CD14-positive monocyte (primary cell): ENCODE data around the gene MTMR8. TPM values are rescaled to one million over a fixed set of nuclear protein-coding genes. Genes with fewer than 3 reads are reported as not detected.

Source experiments
- DNase-seq, 3 donors: peaks; one replicate each; pipeline ENCODE4 v3.0.0-alpha.2; 2011 to 2022
- H2AFZ ChIP-seq: 2 replicates; pipeline ENCODE4 v1.6.0; 2012; ENCODE audit warnings: mild to moderate bottlenecking, low read depth, low read length, inconsistent platforms; ENCODE audit not compliant: insufficient read depth, poor library complexity, severe bottlenecking
- H3K27ac ChIP-seq, 2 donors: 1 replicate in 1 of 2; 2 replicates in 1 of 2; pipeline ENCODE4 v1.5.1; 2012 to 2013; ENCODE audit warnings: low read length in 2 of 2, control low read depth in 1 of 2, inconsistent platforms in 1 of 2, low read depth in 1 of 2, mild to moderate bottlenecking in 1 of 2
- H3K27me3 ChIP-seq, 2 donors: one replicate each; pipeline versions ENCODE4 v1.6.0 to v1.6.1; 2011 to 2013; ENCODE audit warnings: low read length in 2 of 2; ENCODE audit not compliant: control insufficient read depth in 2 of 2, insufficient read depth in 2 of 2
- H3K36me3 ChIP-seq, 2 donors: replicated peaks in 1 of 2; 1 replicate in 1 of 2; 2 replicates in 1 of 2; pipeline versions ENCODE4 v1.5.1 to v1.6.1; 2012 to 2013; ENCODE audit warnings: low read length in 2 of 2, control low read depth in 1 of 2, inconsistent platforms in 1 of 2, mild to moderate bottlenecking in 1 of 2; ENCODE audit not compliant: insufficient read depth in 2 of 2, control insufficient read depth in 1 of 2
- H3K4me1 ChIP-seq, 2 donors: 1 replicate in 1 of 2; 2 replicates in 1 of 2; pipeline versions ENCODE4 v1.5.1 to v1.6.1; 2012 to 2013; ENCODE audit warnings: low read length in 2 of 2, control low read depth in 1 of 2, inconsistent platforms in 1 of 2, mild to moderate bottlenecking in 1 of 2, moderate library complexity in 1 of 2; ENCODE audit not compliant: insufficient read depth in 2 of 2, control insufficient read depth in 1 of 2
- H3K4me2 ChIP-seq: replicated peaks from 2 replicates; pipeline ENCODE3; 2012; ENCODE audit warnings: low read length, moderate library complexity, mild to moderate bottlenecking; ENCODE audit not compliant: poor library complexity, severe bottlenecking; ENCODE audit errors: extremely low read depth
- H3K4me3 ChIP-seq, 3 experiments: fragments of 200-600 bp in 1 of 3; sonication (generic) in 1 of 3; replicated peaks in 1 of 3; 1 replicate in 2 of 3; 2 replicates in 1 of 3; pipeline ENCODE4 v1.5.1; 2011 to 2013; ENCODE audit warnings: low read length in 3 of 3, mild to moderate bottlenecking in 3 of 3, control low read depth in 2 of 3, low read depth in 2 of 3, inconsistent platforms in 1 of 3, moderate library complexity in 1 of 3
- H3K79me2 ChIP-seq: 2 replicates; pipeline ENCODE4 v1.6.0; 2012; ENCODE audit warnings: mild to moderate bottlenecking, control low read depth, inconsistent platforms, low read length, moderate library complexity; ENCODE audit not compliant: insufficient read depth
- H3K9ac ChIP-seq: 2 replicates; pipeline ENCODE4 v1.6.0; 2017; ENCODE audit warnings: low read length, mild to moderate bottlenecking; ENCODE audit not compliant: insufficient read depth, poor library complexity, severe bottlenecking
- H3K9me3 ChIP-seq, 2 donors: replicated peaks in 1 of 2; 1 replicate in 1 of 2; 2 replicates in 1 of 2; pipeline versions ENCODE4 v1.5.1 to v1.6.1; 2012 to 2013; ENCODE audit warnings: low read length in 2 of 2, control low read depth in 1 of 2; ENCODE audit not compliant: control insufficient read depth in 1 of 2, insufficient read depth in 1 of 2
- H4K20me1 ChIP-seq: 2 replicates; pipeline ENCODE4 v1.6.0; 2012; ENCODE audit warnings: mild to moderate bottlenecking, low read length, control low read depth, moderate library complexity; ENCODE audit not compliant: insufficient read depth
- H3K27ac Mint-ChIP-seq, 7 donors: one replicate each; pipeline ENCODE4 v1.8.0; 2020; ENCODE audit warnings: mild to moderate bottlenecking in 7 of 7, mixed read lengths in 7 of 7, moderate library complexity in 6 of 7, inconsistent platforms in 2 of 7
- H3K27me3 Mint-ChIP-seq, 3 donors: one replicate each; pipeline ENCODE4 v1.8.0; 2021 to 2022; ENCODE audit warnings: low read depth in 3 of 3, mild to moderate bottlenecking in 3 of 3, mixed read lengths in 3 of 3, moderate library complexity in 3 of 3, inconsistent platforms in 1 of 3
- H3K36me3 Mint-ChIP-seq, 2 donors: one replicate each; pipeline ENCODE4 v1.8.0; 2020; ENCODE audit warnings: mixed read lengths in 2 of 2, inconsistent platforms in 1 of 2, mild to moderate bottlenecking in 1 of 2
- H3K4me1 Mint-ChIP-seq: one replicate; pipeline ENCODE4 v1.8.0; 2020; ENCODE audit warnings: mild to moderate bottlenecking, mixed read lengths
- H3K4me3 Mint-ChIP-seq, 2 donors: one replicate each; pipeline ENCODE4 v1.8.0; 2020; ENCODE audit warnings: mild to moderate bottlenecking in 2 of 2, mixed read lengths in 2 of 2, moderate library complexity in 1 of 2
- H3K9me3 Mint-ChIP-seq, 7 donors: one replicate each; pipeline ENCODE4 v1.8.0; 2020 to 2022; ENCODE audit warnings: mixed read lengths in 7 of 7, mild to moderate bottlenecking in 6 of 7, moderate library complexity in 6 of 7, inconsistent platforms in 2 of 7
- WGBS: methylation state at CpG from one replicate; pipeline ENCODE4 v1.1.5; 2013; ENCODE audit warnings: missing lambda C conversion rate; ENCODE audit not compliant: insufficient coverage; 5-methylcytosine and 5-hydroxymethylcytosine counted together
- intact Hi-C, 2 donors: fragments of 100-400 bp; cut with micrococcal nuclease; formaldehyde crosslinking; loops; one replicate each; pipeline versions ENCODE4 v1.15.0 to v1.15.1; 2023
- polyA plus RNA-seq, 3 donors: library from polyadenylated mRNA; depleted of rRNA in 1 of 3; unstranded in 2 of 3; stranded (reverse) in 1 of 3; fragments of 300-500 nt in 2 of 3; fragments of >200 nt in 1 of 3; fragmentation: Illumina TruSeq in 2 of 3; gene quantifications; 1 replicate in 2 of 3; 2 replicates in 1 of 3; pipeline ENCODE4 v1.2.3, GENCODE V29; 2012 to 2021
- TF ChIP-seq, protein P1 (sequence below): fragments of 200-600 bp; IDR thresholded peaks from one replicate; pipeline ENCODE4 v1.8.0; 2022; ENCODE audit warnings: antibody characterized with exemption, mild to moderate bottlenecking

MTMR8 gene
- polyA plus RNA-seq, 3 donors, result 0.19 to 1.1 (median 0.51) TPM

DNA sequence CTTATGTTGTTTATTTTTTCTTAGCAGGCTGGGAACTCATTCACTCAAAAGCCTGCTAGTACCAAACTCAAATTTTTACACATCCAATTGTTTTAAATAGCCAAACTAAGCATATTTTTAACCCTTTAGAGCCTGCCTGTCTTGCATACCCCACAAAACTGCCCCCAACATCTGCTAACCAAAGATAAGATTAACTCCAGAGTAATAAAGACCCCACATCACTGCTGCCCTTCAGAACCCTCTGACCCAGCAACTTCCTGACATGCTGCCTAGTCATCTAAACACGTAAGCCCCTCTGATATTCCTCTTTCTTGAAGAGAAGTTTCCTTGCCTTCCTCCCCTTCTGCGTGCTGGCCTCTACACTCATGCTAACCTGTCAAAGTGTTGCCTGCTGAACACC, 104.1 kb downstream of the MTMR8 start:
- H3K27me3 ChIP-seq, result no peaks in the 10 kb centered on the region
- no peaks in the 10 kb centered on the region for H3K36me3 ChIP-seq
- WGBS, result no CpG with 5 or more reads among the region's 2 CpGs
- TF ChIP-seq, protein P1, sequence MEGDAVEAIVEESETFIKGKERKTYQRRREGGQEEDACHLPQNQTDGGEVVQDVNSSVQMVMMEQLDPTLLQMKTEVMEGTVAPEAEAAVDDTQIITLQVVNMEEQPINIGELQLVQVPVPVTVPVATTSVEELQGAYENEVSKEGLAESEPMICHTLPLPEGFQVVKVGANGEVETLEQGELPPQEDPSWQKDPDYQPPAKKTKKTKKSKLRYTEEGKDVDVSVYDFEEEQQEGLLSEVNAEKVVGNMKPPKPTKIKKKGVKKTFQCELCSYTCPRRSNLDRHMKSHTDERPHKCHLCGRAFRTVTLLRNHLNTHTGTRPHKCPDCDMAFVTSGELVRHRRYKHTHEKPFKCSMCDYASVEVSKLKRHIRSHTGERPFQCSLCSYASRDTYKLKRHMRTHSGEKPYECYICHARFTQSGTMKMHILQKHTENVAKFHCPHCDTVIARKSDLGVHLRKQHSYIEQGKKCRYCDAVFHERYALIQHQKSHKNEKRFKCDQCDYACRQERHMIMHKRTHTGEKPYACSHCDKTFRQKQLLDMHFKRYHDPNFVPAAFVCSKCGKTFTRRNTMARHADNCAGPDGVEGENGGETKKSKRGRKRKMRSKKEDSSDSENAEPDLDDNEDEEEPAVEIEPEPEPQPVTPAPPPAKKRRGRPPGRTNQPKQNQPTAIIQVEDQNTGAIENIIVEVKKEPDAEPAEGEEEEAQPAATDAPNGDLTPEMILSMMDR, result no peak
- H2AFZ ChIP-seq, result no peak overlapping the region
- Mint-ChIP-seq H3K27ac (no peak overlapping the region), H3K4me3 (no peak overlapping the region), H3K9me3 (peaks cover 0 to 8% (median 5%) of the 10 kb centered on the region in 7 donors), H3K27me3 (peaks cover 0 to 1% (median 0%) of the 10 kb centered on the region in 3 donors), H3K36me3 (no peaks in the 10 kb centered on the region), H3K4me1 (no peaks in the 10 kb centered on the region)
- no peaks in the 10 kb centered on the region for H3K4me1 ChIP-seq
- H3K4me3 ChIP-seq, result no peak overlapping the region
- H3K9ac ChIP-seq, result no peak overlapping the region
- DNase-seq, result no peak
- intact Hi-C loops, result no loop called here
- no peaks in the 10 kb centered on the region for H3K79me2 ChIP-seq
- H3K27ac ChIP-seq, result no peak overlapping the region
- H4K20me1 ChIP-seq, result no peaks in the 10 kb centered on the region
- no peak overlapping the region for H3K4me2 ChIP-seq
- H3K9me3 ChIP-seq, result no peaks in the 10 kb centered on the region

DNA sequence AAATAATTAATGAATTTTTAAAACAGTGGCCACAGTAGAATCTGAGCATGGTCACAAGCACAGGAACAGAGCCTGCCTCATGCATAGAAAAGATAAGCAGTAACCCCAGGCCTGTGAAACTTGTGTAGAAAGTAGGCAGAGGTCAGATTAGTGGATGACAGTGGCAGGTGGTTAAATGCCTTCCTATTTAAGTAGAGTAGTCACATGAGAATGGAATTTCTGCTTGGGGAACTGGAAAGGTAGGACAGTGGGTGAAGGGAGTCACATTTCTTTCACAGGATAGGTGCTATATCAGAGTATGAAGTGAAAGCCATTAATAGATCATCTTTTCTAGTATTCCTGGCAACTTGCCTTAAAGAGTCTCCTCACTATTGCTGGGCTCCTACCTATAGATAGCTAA, 130.0 kb downstream of the MTMR8 start:
- H3K36me3 ChIP-seq, result no peaks in the 10 kb centered on the region
- peaks cover 0 to 3% (median 0%) of the 10 kb centered on the region in 7 donors for H3K9me3 Mint-ChIP-seq
- no peaks in the 10 kb centered on the region for H3K4me1 ChIP-seq
- no peak overlapping the region for H3K4me2 ChIP-seq
- no peaks in the 10 kb centered on the region for H3K36me3 Mint-ChIP-seq
- TF ChIP-seq, protein P1, result no peak
- intact Hi-C loops, result no loop called here
- H3K27ac Mint-ChIP-seq, result no peak overlapping the region
- H3K4me1 Mint-ChIP-seq, result no peaks in the 10 kb centered on the region
- H3K9ac ChIP-seq, result no peak overlapping the region
- no peaks in the 10 kb centered on the region for H3K27me3 ChIP-seq
- no peaks in the 10 kb centered on the region for H4K20me1 ChIP-seq
- H3K9me3 ChIP-seq, result no peaks in the 10 kb centered on the region
- no peak overlapping the region for H2AFZ ChIP-seq
- H3K27me3 Mint-ChIP-seq, result no peaks in the 10 kb centered on the region
- no peak overlapping the region for H3K27ac ChIP-seq
- H3K4me3 ChIP-seq, result no peak overlapping the region
- no peak overlapping the region for H3K4me3 Mint-ChIP-seq
- no peak for DNase-seq
- no peaks in the 10 kb centered on the region for H3K79me2 ChIP-seq
